ENCODE measurements around the gene PADI4.
A peak's percentile ranks its signal among the peaks of the same experiment; 100 is the strongest.
"Not testable (repeated sequence)": the region's sequence is repeated elsewhere in the genome, so short reads cannot be mapped to it uniquely, and the experiment has no call there.

PADI4 gene

DNA sequence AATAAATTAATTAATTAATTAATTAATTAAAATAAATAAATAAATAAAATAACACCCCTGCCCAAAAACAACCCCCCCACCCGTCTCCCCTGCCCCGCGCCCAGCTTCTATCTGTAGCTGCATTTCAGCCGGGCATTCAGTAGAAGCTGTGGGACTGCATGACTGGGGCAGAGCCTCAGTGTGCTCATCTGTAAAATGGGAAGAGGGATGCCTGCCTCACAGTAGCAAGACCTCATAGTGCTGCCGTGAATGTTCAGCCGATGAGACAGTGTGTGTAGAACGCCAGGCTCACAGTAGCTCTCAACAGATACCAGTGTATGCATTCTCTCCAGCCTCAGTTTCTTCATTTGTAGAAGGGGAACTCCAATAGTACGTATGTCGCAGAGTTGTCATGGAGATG lies 8.7 kb downstream of the PADI4 start:
- no peak for DNase-seq

DNA sequence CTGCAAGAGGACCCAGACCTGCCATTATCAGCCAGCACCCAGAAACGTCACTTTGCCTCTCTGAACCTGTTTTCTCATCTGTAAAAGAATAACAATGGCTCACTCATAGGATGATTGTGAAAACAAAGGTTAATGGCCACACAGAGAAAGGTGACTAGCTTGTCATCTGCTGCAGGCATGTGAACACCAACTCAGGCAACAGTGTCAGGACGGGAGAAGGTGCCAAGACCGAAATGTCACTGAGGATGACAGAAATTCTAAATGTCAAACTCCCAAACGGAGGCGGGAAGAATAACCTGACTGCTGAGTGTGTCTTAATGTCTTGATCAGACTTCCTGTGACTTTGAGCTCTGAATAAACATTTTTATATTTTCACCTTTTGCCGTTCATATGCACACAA lies 10.3 kb downstream of the PADI4 start:
- no peak for DNase-seq

DNA sequence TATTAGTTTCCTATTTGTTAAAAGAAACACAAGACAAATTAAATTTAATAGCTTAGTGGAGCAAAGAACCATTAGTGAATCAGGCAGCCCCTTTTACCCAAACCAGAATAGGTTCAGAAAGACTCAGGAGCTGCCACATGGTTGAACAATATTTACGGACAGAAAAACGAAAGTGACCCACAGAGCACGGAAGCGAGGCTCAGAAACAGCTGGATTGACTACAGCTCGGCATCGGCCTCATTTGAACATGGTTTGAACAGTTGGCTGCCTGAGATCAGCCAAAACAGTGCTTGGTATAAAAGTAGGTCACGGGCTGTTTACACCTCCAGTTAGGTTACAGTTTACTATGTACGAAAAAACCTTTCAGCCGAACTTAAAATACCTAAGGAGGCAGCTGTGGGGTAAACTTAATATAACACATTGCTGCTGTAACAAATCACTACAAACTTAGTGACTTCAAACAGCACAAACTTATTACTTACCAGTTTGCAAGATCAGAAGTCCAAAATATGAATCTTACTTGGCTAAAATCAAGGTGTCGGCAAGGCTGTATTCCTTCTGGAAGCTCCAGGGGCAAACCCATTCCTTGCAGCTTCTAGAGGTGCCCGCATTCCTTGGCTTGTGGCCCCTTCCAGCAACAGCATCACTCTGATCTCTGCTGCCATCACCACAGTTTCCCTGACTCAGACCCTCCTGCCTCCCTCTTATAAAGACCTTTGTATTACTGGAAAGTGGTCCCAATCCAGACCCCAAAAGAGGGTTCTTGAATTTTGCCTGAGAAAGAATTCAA lies 11.8 kb downstream of the PADI4 start:
- no peak for DNase-seq

DNA sequence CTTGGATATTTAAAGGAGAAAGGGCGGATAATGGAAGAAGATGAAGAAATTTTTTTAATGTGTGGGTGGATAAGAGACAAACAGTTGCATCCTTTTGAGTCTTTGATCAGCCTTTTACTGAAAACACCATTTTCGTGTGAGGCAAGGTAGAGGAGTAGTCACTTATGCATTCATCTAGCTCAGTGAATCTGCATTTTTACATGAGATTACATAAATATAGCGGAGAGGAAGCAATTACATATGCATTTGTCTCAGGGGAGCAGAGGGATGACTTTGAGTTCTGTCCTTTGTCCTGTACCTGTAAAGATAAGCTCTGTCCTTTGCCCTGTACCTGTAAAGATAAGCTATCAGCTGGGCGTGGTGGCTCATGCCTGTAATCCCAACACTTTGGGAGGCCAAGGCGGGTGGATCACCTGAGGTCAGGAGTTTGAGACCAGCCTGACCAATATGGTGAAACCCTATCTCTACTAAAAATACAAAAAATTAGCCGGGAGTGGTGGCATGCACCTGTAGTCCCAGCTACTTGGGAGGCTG lies 13.9 kb downstream of the PADI4 start:
- not testable (repeated sequence) for DNase-seq

DNA sequence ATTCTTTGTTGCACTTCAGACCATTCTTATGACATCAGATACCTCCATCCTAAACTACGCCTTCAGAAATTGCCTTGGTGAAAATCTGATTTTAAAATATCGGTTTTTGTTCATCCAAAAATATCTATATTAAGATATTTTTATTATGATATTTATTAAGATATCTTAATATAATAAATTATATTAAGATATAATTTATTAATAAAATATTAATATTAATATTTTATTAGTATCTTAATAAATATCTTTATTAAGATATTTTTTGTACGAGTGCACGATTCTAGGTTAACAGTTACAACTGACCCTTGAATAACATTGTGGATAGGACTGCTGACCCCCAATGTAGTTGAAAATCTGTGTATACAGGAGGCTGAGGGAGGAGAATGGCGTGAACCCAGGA lies 20.9 kb downstream of the PADI4 start:
- DNase-seq = no peak

DNA sequence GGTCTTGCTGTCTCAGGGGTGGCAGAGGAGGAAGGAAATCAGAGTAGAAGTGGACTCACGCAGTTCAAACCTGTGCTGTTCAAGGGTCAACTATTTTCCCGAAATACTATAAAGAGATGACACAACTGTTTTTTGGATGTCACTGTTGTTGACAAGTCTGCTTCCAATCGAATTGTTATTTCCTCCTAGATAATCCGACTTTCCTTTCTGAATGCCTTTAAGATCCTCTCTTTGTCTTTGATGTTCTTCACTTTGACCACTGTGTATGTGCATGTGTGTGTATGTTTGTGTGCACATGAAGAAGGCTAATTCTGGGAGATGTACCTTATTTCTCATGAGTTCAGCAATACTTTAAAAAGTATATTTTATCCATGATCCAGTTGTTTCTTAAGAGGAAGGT lies 21.6 kb downstream of the PADI4 start:
- no peak for DNase-seq

DNA sequence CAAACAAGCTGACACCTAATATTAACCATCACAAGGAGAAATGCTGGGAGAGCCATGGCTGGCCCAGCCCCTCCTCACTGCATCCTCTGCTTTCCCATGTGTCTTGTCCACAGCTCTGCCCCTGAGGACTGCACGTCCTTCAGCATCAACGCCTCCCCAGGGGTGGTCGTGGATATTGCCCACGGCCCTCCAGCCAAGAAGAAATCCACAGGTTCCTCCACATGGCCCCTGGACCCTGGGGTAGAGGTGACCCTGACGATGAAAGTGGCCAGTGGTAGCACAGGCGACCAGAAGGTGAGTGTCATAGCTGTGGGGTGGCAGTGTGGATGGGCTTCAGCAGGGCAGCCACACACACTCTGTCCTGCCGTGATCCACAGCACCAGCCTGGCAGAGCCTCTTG lies 22.9 kb downstream of the PADI4 start:
- DNase-seq = no peak

DNA sequence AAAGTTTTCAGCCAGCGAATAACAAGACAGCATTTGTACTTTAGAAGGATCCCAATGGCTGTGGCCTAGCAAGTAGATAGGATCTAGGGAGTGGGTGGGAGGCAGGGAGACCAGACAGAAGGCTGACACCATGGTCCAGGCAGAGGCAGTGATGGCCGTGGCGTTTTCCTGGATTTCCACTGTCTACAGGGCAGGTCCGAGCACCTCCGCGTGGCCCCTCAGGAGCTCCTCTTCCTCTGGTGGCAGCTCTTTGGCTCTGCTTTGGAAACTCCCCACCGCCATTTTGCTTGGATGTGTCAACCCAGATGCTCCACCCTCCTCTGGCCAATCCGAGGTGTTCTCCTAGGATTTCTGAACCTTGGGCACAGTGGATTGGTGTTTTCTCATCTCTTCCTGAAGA lies 25.1 kb downstream of the PADI4 start:
- DNase-seq = no peak

DNA sequence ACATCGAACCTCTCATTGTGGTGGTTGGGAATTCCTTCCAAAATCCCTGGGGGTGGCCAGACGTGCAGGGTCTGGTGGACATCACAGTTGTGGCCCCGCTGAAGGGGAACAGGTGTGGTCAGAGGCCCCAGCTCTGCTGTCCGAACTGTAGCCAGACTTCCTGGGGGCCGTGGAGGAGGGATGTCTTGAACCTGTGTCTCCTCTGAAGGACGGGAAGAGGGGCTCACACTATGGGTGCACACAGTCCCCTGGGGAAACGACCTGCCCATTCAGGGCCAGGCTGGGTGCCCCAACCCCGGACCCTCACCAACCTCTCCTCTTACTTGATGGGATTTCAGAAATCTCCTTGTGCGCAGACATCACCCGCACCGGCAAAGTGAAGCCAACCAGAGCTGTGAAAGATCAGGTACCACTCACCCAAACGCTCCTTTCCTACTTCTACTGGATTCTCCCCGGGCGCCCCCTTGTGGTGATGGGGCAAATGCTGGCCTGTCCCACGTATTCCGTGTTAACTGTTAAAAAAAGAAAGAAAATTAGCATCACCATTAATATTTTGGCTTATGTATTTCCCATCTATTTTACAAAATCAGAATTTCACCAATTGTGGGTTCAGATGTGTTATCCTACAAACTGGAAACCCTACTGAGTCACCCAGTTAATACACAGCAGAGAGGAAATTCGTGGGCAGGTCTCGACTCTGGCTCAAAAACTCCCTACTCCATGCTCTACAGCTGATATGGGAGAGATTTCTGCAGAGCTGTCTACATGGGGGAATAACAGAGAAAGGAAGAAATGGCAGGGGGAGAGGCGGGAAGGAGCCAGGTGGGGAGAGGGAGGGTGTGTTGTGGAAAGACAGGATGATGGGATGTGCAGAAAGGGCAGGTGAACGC lies 28.1 kb downstream of the PADI4 start:
- peak; percentile 62 for DNase-seq

DNA sequence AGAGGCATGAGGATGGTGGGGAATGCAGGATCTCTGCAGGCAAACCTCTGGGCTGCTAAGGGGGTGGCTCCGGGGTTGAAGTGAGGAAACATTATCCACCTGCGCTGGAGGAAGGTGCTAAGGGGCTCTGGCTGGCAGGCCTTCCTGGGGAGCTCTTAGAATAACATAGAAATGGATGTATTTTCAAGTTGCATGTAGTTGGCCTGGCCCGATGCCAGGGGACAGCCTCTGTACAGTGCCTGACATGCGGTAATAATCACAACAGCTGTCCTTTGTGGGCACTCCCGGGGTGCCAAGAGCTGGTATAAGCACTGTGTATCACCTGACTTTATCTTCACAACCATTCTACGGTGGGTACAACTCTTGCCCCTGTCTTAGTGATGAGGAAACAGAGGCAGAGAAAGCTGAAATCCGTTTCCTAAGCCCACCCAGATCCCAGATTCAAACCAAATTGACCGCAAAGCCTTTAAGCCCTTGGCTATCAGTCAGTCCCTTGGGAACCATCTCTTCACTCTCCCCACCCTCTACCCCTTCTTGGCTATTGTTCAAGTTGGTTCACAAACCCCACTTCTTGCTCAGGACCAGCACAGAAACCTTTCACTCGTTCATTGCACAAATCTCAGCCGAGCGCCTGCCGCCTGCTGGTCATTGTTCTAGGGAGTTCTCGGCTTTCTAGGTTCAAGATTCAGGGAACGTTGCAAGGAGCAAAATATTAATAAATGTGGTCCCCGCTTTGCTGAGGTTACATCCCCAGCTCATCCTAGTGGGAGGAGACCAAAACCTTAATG lies 30.9 kb downstream of the PADI4 start:
- no peak for DNase-seq

DNA sequence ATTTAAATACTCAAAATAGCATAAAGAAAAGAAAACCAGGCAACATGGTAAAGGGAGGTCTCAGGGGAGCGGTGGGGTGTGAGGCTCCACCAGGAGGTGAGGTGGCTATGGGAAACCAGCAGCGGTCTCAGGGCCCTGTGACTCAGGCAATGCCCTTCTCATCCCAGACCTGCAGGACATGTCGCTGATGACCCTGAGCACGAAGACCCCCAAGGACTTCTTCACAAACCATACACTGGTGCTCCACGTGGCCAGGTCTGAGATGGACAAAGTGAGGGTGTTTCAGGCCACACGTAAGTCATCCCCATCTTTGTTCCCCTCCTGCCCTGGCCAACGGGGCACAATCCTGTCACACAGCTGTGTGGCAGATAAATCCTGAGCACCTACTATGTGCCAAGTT lies 31.5 kb downstream of the PADI4 start:
- no peak for DNase-seq

DNA sequence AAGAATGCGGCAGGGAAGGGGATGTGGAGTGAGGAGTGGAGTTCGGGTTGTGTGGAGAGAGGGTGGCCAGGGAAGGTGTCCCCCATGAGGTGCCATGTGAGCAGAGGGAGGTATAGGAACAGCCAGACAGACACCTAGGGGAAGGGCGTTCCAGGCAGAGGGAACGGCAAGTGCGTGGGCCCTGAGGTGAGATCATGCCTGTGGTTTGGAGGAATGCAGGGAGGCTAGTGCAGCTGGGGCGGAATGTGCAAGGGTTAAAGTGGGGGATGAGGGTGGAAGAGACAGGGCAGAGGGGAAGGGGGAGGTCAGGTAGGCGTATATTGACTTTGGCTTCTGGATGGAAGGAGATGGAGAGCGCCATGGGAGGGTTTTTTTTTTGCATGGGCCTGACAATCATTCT lies 32.4 kb downstream of the PADI4 start:
- no peak for DNase-seq

DNA sequence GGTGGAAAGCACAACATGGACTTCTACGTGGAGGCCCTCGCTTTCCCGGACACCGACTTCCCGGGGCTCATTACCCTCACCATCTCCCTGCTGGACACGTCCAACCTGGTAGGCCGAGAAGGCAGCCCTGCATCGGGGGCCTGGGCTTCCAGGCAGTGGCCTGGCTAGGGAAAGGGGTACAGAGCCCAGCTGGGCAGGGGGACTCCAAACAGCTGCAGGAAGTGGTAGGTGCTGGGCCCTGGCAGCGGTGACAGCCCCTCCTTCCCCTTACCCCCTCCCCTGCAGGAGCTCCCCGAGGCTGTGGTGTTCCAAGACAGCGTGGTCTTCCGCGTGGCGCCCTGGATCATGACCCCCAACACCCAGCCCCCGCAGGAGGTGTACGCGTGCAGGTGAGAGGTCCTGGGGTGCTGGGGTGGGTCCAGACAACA lies 34.0 kb downstream of the PADI4 start:
- DNase-seq = no peak

DNA sequence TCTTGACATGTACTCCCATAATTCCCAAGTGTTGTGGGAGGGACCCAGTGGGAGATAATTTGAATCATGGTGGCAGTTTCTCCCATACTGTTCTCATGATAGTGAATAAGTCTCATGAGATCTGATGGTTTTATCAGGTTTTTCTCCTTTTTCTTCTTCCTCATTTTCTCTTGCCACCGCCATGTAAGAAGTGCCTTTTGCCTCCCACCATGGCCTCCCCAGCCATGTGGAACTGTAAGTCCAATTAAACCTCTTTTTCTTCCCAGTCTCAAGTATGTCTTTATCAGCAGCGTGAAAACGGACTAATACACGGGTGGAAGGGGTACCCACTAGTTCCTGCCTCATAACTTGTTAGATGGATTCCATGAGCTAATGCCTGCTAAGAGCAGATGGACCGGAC lies 37.5 kb downstream of the PADI4 start:
- DNase-seq = not testable (repeated sequence)

DNA sequence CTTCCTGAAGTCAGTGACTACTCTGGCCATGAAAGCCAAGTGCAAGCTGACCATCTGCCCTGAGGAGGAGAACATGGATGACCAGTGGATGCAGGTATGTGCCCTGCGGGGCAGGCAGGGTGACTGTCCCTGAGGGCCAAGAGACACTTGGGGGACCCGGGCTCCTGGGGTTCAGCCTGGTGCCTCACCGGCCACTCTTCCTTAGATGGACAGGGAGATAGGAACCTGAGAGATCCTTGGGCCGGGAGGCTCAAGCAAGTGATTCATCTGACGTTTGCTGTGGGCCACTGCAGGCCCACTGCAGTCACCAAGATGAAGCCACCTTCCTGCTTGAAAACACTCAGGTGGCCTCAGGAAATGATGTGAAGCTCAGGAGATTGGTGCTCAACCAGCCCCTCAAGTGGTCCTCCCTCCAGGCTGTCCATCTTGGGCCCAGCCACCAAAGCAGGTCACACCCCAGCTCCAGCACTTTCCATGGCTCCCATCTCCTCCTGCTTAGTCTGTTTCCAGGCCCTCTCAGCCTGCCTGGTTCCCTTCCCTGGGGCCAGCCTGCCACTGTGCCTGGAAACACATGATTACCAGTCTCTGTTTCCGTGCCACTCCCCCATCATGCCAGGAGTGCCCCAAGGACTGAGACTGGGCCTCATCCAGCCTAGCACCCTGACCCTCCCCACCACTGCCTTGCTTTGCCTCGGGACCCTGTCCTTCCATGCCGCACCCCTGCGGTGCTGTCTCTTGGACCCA lies 38.2 kb downstream of the PADI4 start:
- no peak for DNase-seq

DNA sequence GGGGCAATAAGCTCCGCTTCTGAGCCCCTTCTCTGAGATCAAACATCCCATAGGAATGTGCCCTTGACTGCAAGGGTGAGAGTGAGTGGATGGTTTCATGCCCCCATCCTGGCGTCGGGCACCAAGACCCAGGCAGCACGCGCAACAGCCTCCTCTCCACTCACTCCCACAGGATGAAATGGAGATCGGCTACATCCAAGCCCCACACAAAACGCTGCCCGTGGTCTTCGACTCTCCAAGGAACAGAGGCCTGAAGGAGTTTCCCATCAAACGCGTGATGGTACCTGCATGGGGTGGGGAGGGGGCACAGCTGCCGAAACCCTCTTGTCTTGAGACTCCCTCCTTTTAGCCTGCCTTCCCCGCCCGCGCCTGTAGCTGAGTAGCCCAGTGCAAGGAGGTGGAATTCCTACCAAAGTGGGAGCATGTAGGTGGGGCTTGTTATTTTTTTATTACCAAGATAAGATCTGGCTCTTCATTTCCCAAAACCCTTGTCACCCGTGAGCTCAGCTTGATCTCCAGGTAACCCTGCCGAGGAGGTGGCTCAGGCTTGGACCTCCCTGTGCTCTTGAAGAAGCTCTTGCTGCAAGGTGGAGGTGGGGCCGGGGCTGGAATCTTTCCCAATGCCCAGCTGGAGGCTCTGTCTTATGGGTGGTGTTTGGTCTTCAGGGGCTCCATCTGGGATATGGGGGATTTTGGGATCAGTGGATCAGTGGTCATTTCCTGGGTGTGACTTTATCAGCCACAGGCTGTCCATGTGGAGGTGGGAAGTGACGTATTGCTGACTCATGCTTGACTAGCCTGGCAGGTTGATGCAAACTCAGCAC lies 40.0 kb downstream of the PADI4 start:
- DNase-seq = no peak

DNA sequence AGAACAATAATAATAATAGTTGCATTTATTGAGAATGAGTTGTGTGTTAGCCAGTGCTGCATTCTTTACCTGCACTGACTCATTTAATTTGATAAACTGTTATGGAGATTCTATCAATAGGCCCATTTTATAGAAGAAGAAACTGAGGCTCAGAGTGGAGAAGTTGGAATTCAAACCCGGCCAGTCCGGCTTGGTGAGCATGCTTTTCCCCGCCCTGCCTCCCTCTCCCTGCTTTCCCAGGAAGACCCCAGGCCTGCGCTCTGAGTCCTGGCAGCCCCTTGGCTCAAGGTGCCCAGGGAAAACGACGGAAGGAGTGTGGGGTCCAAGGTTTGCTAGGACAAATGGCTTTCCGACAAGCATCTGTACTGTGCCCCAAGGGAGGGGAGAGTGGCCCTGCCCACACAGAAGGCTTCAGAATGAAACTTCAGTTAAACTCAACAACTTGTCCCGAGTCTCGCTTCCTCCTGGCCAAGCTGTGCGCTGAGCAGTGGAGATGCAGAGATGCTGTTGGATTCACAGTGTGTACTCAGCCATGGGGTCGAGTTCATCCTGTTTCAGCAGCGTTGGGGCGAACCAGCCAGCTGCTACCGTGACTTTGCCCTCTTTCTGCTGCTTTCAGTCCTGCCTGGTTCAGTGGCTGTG lies 40.7 kb downstream of the PADI4 start:
- no peak for DNase-seq

DNA sequence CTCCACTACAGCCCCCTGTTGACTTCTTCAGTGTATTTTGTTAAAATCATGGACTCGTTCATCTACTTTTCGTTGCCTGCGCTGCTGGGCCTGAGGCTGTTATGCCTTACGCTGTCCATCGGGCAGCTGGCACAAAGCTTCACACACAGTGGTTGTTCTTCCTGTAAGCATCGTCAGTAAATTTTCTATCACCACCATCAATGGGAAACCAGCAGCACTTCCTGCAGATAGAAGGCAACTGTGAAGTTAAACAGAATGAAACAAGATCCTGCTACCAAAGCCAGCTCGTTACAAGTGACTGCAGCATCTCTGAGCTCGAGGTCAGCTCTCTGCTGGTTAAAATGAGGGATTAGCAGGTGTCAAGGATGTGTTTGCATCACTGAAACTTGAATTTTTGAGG lies 42.1 kb downstream of the PADI4 start:
- DNase-seq = no peak

DNA sequence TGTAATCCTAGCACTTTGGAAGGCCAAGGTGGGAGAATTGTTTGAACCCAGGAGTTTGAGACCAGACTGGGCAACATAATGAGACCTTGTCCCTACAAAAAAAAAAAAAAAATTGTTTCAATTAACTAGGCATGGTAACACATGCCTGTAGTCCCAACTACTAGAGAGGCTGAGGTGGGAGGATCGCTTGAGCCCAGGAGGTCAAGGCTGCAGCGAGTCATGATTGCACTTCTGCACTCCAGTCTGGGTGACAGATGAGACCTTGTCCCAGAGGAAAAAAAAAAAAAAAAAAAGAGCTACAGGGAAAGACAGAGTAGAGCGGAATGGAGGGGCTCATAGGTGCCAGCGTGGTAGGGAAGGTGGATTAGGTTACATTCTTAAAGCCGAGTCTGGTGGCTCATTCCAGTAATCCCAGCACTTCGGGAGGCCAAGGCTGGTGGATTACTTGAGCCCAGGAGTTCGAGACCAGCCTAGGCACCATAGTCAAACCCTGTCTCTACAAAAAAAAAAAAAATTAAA lies 43.0 kb downstream of the PADI4 start:
- no peak for DNase-seq

DNA sequence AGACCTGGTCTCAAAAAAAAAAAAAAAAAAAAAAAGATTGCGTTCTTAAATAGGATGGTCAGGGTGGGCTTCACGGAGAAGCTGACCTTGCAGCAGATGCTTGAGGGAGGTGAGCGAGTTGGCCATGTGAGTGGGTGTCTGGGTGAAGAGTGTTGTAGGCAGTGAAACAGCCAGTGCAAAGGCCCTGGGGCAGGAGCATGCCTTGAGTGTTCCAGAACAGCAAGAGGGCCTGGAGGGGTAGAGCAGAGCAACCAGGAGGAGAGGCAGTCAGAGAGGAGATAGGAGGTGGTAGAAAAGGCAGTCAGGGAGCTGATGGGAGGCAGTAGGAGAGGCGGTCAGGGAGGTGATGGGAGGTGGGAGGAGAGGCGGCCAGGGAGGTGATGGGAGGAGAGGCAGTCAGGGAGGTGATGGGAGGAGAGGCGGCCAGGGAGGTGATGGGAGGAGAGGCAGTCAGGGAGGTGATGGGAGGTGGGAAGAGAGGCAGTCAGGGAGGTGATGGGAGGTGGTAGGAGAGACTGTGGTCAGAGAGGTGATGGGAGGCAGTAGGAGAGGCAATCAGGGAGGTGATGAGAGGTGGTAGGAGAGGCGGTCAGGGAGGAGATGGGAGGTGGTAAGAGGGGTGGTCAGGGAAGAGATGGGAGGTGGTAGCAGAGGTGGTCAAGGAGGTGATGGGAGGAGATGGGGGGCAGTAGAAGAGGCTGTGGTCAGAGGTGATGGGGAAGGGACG lies 43.8 kb downstream of the PADI4 start:
- no peak for DNase-seq
